Measurements from ENCODE around the gene ANKUB1. TPM values are rescaled to one million over a fixed set of nuclear protein-coding genes. Genes with fewer than 3 reads are reported as not detected.
A peak's percentile ranks its signal among the peaks of the same experiment; 100 is the strongest.

Gene ANKUB1
- total and polyA plus RNA-seq, 4 donors = not detected

- intact Hi-C loops (cut with DNase I) = no loop called here
- no peak overlapping the region for H3K4me3 ChIP-seq (ENCODE audit: low read length in 2 of 2)
- no peaks in the 10 kb centered on the region for H3K36me3 ChIP-seq (ENCODE audit: control insufficient read depth in 1 of 2, insufficient read depth in 2 of 2, low read length in 1 of 2)
- WGBS, 2 donors = 53 to 57% methylated on average over 2 of the region's 2 CpGs
- H3K27me3 ChIP-seq (ENCODE audit: control insufficient read depth in 1 of 2, insufficient read depth in 2 of 2, low read length in 1 of 2) = no peaks in the 10 kb centered on the region
- DNase-seq (no peak), ATAC-seq (ENCODE audit: low FRiP score) (no peak)
- H3K27ac ChIP-seq (ENCODE audit: low read depth in 1 of 2, low read length in 2 of 2) = no peak overlapping the region
- H3K4me1 ChIP-seq (ENCODE audit: control insufficient read depth in 1 of 2, insufficient read depth in 2 of 2, low read length in 2 of 2) = no peaks in the 10 kb centered on the region
- no peaks in the 10 kb centered on the region for H3K9me3 ChIP-seq (ENCODE audit: control insufficient read depth, low read length)
These were observed 53.5 kb downstream of the ANKUB1 start for GRCh38 chr3:149738876-149739275.

GRCh38 chr3:149736953-149737205 lies 55.5 kb downstream of the ANKUB1 start:
- intact Hi-C loops (cut with DNase I) = no loop called here
- Histone ChIP-seq H3K4me1 (ENCODE audit: control insufficient read depth in 1 of 2, insufficient read depth in 2 of 2, low read length in 2 of 2) (no peaks in the 10 kb centered on the region), H3K9me3 (ENCODE audit: control insufficient read depth, low read length) (no peaks in the 10 kb centered on the region), H3K27ac (ENCODE audit: low read depth in 1 of 2, low read length in 2 of 2) (no peak overlapping the region), H3K27me3 (ENCODE audit: control insufficient read depth in 1 of 2, insufficient read depth in 2 of 2, low read length in 1 of 2) (no peaks in the 10 kb centered on the region), H3K4me3 (ENCODE audit: low read length in 2 of 2) (no peak overlapping the region), H3K36me3 (ENCODE audit: control insufficient read depth in 1 of 2, insufficient read depth in 2 of 2, low read length in 1 of 2) (no peaks in the 10 kb centered on the region)
- ATAC-seq (ENCODE audit: low FRiP score) = no peak
- no peak for DNase-seq

GRCh38 chr3:149736175-149736952 lies 56.0 kb downstream of the ANKUB1 start:
- WGBS, 2 donors = 2 to 4% methylated on average over 2 of the region's 2 CpGs
- no peak overlapping the region for H3K27ac ChIP-seq (ENCODE audit: low read depth in 1 of 2, low read length in 2 of 2)
- H3K27me3 ChIP-seq (ENCODE audit: control insufficient read depth in 1 of 2, insufficient read depth in 2 of 2, low read length in 1 of 2) = no peaks in the 10 kb centered on the region
- no peak for ATAC-seq (ENCODE audit: low FRiP score)
- DNase-seq = no peak
- no peaks in the 10 kb centered on the region for H3K36me3 ChIP-seq (ENCODE audit: control insufficient read depth in 1 of 2, insufficient read depth in 2 of 2, low read length in 1 of 2)
- H3K9me3 ChIP-seq (ENCODE audit: control insufficient read depth, low read length) = no peaks in the 10 kb centered on the region
- H3K4me3 ChIP-seq (ENCODE audit: low read length in 2 of 2) = no peak overlapping the region
- H3K4me1 ChIP-seq (ENCODE audit: control insufficient read depth in 1 of 2, insufficient read depth in 2 of 2, low read length in 2 of 2) = no peaks in the 10 kb centered on the region
- intact Hi-C loops (cut with DNase I) = no loop called here

GRCh38 chr3:149732234-149732633 lies 60.1 kb downstream of the ANKUB1 start:
- Histone ChIP-seq H3K36me3 (ENCODE audit: control insufficient read depth in 1 of 2, insufficient read depth in 2 of 2, low read length in 1 of 2) (no peaks in the 10 kb centered on the region), H3K4me3 (ENCODE audit: low read length in 2 of 2) (no peak overlapping the region), H3K27me3 (ENCODE audit: control insufficient read depth in 1 of 2, insufficient read depth in 2 of 2, low read length in 1 of 2) (no peaks in the 10 kb centered on the region), H3K27ac (ENCODE audit: low read depth in 1 of 2, low read length in 2 of 2) (no peak overlapping the region), H3K9me3 (ENCODE audit: control insufficient read depth, low read length) (no peaks in the 10 kb centered on the region), H3K4me1 (ENCODE audit: control insufficient read depth in 1 of 2, insufficient read depth in 2 of 2, low read length in 2 of 2) (no peaks in the 10 kb centered on the region)
- intact Hi-C loops (cut with DNase I) = no loop called here
- no peak for DNase-seq
- ATAC-seq (ENCODE audit: low FRiP score) = no peak
- WGBS, 2 donors = 90 to 94% methylated on average over 3 of the region's 3 CpGs

- Histone ChIP-seq H3K9me3 (ENCODE audit: control insufficient read depth, low read length) (no peaks in the 10 kb centered on the region), H3K27ac (ENCODE audit: low read depth in 1 of 2, low read length in 2 of 2) (no peak overlapping the region), H3K36me3 (ENCODE audit: control insufficient read depth in 1 of 2, insufficient read depth in 2 of 2, low read length in 1 of 2) (peaks cover 0 to 3% of the 10 kb centered on the region in 2 donors), H3K4me3 (ENCODE audit: low read length in 2 of 2) (no peak overlapping the region), H3K4me1 (ENCODE audit: control insufficient read depth in 1 of 2, insufficient read depth in 2 of 2, low read length in 2 of 2) (no peaks in the 10 kb centered on the region), H3K27me3 (ENCODE audit: control insufficient read depth in 1 of 2, insufficient read depth in 2 of 2, low read length in 1 of 2) (no peaks in the 10 kb centered on the region)
- 92 to 94% methylated on average over 2 of the region's 2 CpGs for WGBS, 2 donors
- intact Hi-C loops (cut with DNase I) = no loop called here
- ATAC-seq (ENCODE audit: low FRiP score) (no peak), DNase-seq (no peak)
These were observed 64.7 kb downstream of the ANKUB1 start for GRCh38 chr3:149727656-149728055.

GRCh38 chr3:149726716-149727407 lies 65.5 kb downstream of the ANKUB1 start:
- no peak overlapping the region for H3K4me3 ChIP-seq (ENCODE audit: low read length in 2 of 2)
- 95% methylated on average over 2 of the region's 2 CpGs for WGBS, 2 donors
- DNase-seq (no peak), ATAC-seq (ENCODE audit: low FRiP score) (no peak)
- H3K9me3 ChIP-seq (ENCODE audit: control insufficient read depth, low read length) = no peaks in the 10 kb centered on the region
- H3K27ac ChIP-seq (ENCODE audit: low read depth in 1 of 2, low read length in 2 of 2) = no peak overlapping the region
- H3K4me1 ChIP-seq (ENCODE audit: control insufficient read depth in 1 of 2, insufficient read depth in 2 of 2, low read length in 2 of 2) = no peaks in the 10 kb centered on the region
- no peaks in the 10 kb centered on the region for H3K27me3 ChIP-seq (ENCODE audit: control insufficient read depth in 1 of 2, insufficient read depth in 2 of 2, low read length in 1 of 2)
- peaks cover 0 to 3% of the 10 kb centered on the region in 2 donors for H3K36me3 ChIP-seq (ENCODE audit: control insufficient read depth in 1 of 2, insufficient read depth in 2 of 2, low read length in 1 of 2)
- intact Hi-C loops (cut with DNase I) = no loop called here

- peaks cover 0 to 3% of the 10 kb centered on the region in 2 donors for H3K36me3 ChIP-seq (ENCODE audit: control insufficient read depth in 1 of 2, insufficient read depth in 2 of 2, low read length in 1 of 2)
- no peak overlapping the region for H3K4me3 ChIP-seq (ENCODE audit: low read length in 2 of 2)
- no peak for DNase-seq
- intact Hi-C loops (cut with DNase I) = no loop called here
- no peaks in the 10 kb centered on the region for H3K4me1 ChIP-seq (ENCODE audit: control insufficient read depth in 1 of 2, insufficient read depth in 2 of 2, low read length in 2 of 2)
- no peaks in the 10 kb centered on the region for H3K27me3 ChIP-seq (ENCODE audit: control insufficient read depth in 1 of 2, insufficient read depth in 2 of 2, low read length in 1 of 2)
- H3K9me3 ChIP-seq (ENCODE audit: control insufficient read depth, low read length) = no peaks in the 10 kb centered on the region
- H3K27ac ChIP-seq (ENCODE audit: low read depth in 1 of 2, low read length in 2 of 2) = no peak overlapping the region
- no peak for ATAC-seq (ENCODE audit: low FRiP score)
These were observed 68.6 kb downstream of the ANKUB1 start for GRCh38 chr3:149723781-149724180.

- H3K4me1 ChIP-seq (ENCODE audit: control insufficient read depth in 1 of 2, insufficient read depth in 2 of 2, low read length in 2 of 2) = no peaks in the 10 kb centered on the region
- no peak overlapping the region for H3K4me3 ChIP-seq (ENCODE audit: low read length in 2 of 2)
- ATAC-seq (ENCODE audit: low FRiP score) = no peak
- H3K27me3 ChIP-seq (ENCODE audit: control insufficient read depth in 1 of 2, insufficient read depth in 2 of 2, low read length in 1 of 2) = no peaks in the 10 kb centered on the region
- no peaks in the 10 kb centered on the region for H3K9me3 ChIP-seq (ENCODE audit: control insufficient read depth, low read length)
- 92 to 95% methylated on average over 2 of the region's 2 CpGs for WGBS, 2 donors
- DNase-seq = no peak
- H3K27ac ChIP-seq (ENCODE audit: low read depth in 1 of 2, low read length in 2 of 2) = no peak overlapping the region
- intact Hi-C loops (cut with DNase I) = no loop called here
- H3K36me3 ChIP-seq (ENCODE audit: control insufficient read depth in 1 of 2, insufficient read depth in 2 of 2, low read length in 1 of 2) = peaks cover 0 to 3% of the 10 kb centered on the region in 2 donors
These were observed 71.4 kb downstream of the ANKUB1 start for GRCh38 chr3:149720918-149721317.

- H3K27me3 ChIP-seq (ENCODE audit: control insufficient read depth in 1 of 2, insufficient read depth in 2 of 2, low read length in 1 of 2) = no peaks in the 10 kb centered on the region
- peak in 1 of 2 donors; percentile 47 for DNase-seq
- H3K9me3 ChIP-seq (ENCODE audit: control insufficient read depth, low read length) = no peaks in the 10 kb centered on the region
- no peaks in the 10 kb centered on the region for H3K4me1 ChIP-seq (ENCODE audit: control insufficient read depth in 1 of 2, insufficient read depth in 2 of 2, low read length in 2 of 2)
- H3K27ac ChIP-seq (ENCODE audit: low read depth in 1 of 2, low read length in 2 of 2) = no peak overlapping the region
- intact Hi-C loops (cut with DNase I) = loop anchor here (2.0 to 5.0 kb wide), 5 partner anchors 55 to 205 kb away; no protein-coding TSS in a partner anchor
- H3K4me3 ChIP-seq (ENCODE audit: low read length in 2 of 2) = no peak overlapping the region
- 6 to 7% methylated on average over 2 of the region's 2 CpGs for WGBS, 2 donors
- no peaks in the 10 kb centered on the region for H3K36me3 ChIP-seq (ENCODE audit: control insufficient read depth in 1 of 2, insufficient read depth in 2 of 2, low read length in 1 of 2)
- ATAC-seq (ENCODE audit: low FRiP score) = peak; percentile 62
These were observed 74.8 kb downstream of the ANKUB1 start for GRCh38 chr3:149717391-149718056.
